ENCODE data around the gene APP.

APP gene

DNA sequence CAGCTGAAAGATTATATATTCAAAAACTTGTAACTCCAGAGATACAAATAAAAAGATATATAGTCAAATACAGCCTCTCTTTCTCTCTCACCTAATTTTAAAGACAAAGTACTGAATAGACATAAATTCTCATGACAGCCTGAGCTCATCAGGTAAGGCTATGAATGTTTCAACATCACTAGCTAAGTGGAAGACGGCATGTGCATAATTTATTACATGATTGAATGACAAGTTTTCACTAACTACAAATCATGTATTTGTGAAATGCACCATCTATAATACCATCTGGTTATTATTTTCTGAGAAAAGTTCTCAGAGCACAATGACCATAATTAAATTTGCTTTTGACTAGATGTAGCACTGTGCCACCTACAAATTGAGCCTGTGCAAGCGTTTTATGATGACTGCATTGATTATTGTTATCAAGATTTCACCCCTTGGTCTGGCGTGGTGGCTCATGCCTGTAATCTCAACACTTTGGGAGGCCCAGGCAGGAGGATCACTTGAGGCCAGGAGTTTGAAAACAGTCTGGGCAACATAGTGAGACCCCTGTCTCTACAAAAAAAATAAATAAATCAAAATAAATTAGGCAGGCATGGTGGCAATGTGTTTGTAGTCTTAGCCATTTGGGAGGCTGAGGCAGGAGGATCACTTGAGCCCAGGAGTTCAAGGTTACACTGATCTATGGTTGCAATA is 128.2 kb downstream of the APP start:
- no peak overlapping the region for H3K4me3 Mint-ChIP-seq
- H3K4me1 Mint-ChIP-seq: peaks cover 13% of the 10 kb centered on the region
- peaks cover 52% of the 10 kb centered on the region for H3K36me3 Mint-ChIP-seq (ENCODE audit: low read depth)
- peak overlapping the region; percentile 3 to 61 (median 41) for H3K27ac Mint-ChIP-seq
- TF ChIP-seq, protein P1, sequence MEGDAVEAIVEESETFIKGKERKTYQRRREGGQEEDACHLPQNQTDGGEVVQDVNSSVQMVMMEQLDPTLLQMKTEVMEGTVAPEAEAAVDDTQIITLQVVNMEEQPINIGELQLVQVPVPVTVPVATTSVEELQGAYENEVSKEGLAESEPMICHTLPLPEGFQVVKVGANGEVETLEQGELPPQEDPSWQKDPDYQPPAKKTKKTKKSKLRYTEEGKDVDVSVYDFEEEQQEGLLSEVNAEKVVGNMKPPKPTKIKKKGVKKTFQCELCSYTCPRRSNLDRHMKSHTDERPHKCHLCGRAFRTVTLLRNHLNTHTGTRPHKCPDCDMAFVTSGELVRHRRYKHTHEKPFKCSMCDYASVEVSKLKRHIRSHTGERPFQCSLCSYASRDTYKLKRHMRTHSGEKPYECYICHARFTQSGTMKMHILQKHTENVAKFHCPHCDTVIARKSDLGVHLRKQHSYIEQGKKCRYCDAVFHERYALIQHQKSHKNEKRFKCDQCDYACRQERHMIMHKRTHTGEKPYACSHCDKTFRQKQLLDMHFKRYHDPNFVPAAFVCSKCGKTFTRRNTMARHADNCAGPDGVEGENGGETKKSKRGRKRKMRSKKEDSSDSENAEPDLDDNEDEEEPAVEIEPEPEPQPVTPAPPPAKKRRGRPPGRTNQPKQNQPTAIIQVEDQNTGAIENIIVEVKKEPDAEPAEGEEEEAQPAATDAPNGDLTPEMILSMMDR (IDR thresholded peaks at IDR 0.05; ENCODE audit: unreplicated experiment in 3 of 3): no peak
- no peaks in the 10 kb centered on the region for H3K27me3 Mint-ChIP-seq (ENCODE audit: low read depth)
- no peaks in the 10 kb centered on the region for H3K9me3 Mint-ChIP-seq

DNA sequence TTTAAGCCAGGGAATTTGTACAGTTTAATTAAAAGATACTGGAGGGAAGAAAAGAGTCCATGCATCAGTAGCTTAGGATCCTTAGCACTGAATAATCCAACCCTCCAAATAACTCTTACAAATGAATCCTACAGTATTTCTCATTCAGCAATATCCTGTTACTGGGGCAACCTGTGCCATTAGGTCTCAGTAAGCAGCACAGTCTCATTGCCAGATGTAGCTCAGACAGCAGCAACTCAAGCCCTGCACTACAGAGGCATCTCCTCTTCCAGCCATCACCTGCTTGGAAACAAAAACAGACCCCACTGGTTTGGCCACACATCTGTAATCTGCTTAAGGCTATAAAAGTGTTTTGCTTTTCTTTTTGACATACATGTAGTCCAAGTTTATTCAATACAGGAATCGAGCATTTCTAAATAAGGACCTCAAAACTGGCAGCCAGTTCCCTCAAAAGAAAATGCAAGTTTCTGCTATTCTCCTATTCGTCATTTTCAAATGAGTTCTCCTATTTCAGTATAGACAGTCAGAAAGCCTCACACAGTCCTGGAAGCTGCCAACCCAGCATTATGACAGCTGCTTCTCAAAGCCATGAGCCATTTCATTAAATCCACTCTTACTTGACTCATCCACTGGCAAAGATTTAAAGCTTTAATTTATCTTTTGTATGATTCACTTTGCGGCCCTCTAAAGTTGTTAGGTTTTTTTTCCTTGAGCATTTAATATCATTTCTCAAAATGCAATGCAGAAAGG is 129.0 kb downstream of the APP start:
- Mint-ChIP-seq H3K9me3 (no peaks in the 10 kb centered on the region), H3K27me3 (ENCODE audit: low read depth) (no peaks in the 10 kb centered on the region), H3K36me3 (ENCODE audit: low read depth) (peaks cover 51% of the 10 kb centered on the region), H3K27ac (peak overlapping the region; percentile 3 to 61 (median 41)), H3K4me1 (peaks cover 13% of the 10 kb centered on the region), H3K4me3 (no peak overlapping the region)
- TF ChIP-seq, protein P1 (IDR thresholded peaks at IDR 0.05; ENCODE audit: unreplicated experiment in 3 of 3): no peak

DNA sequence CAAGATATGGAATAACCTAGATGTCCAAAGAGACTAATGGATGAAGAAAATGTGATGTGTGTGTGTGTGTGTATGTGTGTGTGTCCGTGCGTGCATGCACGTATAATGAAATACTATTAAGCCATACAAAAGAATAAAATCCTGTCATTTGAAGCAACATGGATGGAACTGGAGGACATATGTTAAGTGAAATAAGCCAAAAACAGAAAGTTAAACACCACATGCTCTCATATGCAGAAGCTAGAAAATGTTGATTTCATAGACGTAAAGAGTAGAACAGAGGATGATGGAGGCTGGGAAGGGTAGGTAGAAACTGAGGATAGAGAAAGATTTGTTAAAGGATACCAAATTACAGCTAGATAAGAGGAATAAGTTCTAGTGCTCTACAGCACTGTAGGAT is 133.7 kb downstream of the APP start:
- no peaks in the 10 kb centered on the region for H3K9me3 Mint-ChIP-seq
- TF ChIP-seq, protein P1 (IDR thresholded peaks at IDR 0.05; ENCODE audit: unreplicated experiment in 3 of 3): no peak
- peaks cover 8% of the 10 kb centered on the region for H3K4me1 Mint-ChIP-seq
- H3K36me3 Mint-ChIP-seq (ENCODE audit: low read depth): peaks cover 49% of the 10 kb centered on the region
- no peaks in the 10 kb centered on the region for H3K27me3 Mint-ChIP-seq (ENCODE audit: low read depth)
- no peak overlapping the region for H3K4me3 Mint-ChIP-seq
- H3K27ac Mint-ChIP-seq: no peak overlapping the region

DNA sequence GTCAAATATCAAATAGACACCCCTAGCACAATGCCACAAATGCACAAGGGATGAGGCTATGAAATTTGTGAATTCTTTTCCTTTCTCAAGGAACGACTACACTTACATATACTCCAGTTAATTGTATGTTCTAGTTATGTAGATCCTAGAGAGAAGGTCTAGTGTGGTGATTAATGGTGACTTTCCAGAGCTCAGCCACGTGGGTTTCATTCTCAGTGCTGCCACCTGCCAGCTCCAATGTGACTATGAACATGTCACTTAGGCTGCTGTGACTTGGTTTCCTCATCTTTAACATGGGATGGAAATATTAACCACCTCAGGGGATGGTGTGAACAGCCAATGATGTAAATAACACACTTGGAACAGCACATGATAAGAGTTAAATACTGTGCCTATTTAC is 138.3 kb downstream of the APP start:
- H3K27ac Mint-ChIP-seq: no peak overlapping the region
- no peak overlapping the region for H3K4me3 Mint-ChIP-seq
- TF ChIP-seq, protein P1 (IDR thresholded peaks at IDR 0.05; ENCODE audit: unreplicated experiment in 3 of 3): no peak

DNA sequence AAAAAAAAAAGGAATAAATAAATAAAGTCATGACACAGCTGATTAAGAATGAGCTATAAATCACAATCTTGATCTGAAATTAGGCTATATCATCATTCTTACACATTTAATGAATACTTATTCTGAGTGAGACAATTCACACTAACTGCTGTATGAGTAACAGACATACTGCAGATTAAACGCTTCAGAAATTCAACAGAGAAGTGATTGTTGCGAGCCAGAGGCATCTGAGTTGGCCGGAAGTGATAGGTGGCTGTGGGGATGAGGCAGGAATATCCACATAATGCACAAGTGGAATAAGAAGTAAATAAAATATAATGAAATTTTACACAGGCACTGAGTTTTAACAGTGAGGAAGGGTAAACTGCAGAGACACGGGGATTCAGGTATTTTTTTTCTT is 142.4 kb downstream of the APP start:
- Mint-ChIP-seq H3K4me3 (no peak overlapping the region), H3K9me3 (no peaks in the 10 kb centered on the region), H3K27me3 (ENCODE audit: low read depth) (no peaks in the 10 kb centered on the region), H3K27ac (no peak overlapping the region), H3K36me3 (ENCODE audit: low read depth) (peaks cover 45% of the 10 kb centered on the region), H3K4me1 (peaks cover 47% of the 10 kb centered on the region)
- TF ChIP-seq, protein P1 (IDR thresholded peaks at IDR 0.05; ENCODE audit: unreplicated experiment in 3 of 3): no peak

More for the DNA sequence above, 138.3 kb downstream of the APP start:
- Mint-ChIP-seq H3K27me3 (ENCODE audit: low read depth) (no peaks in the 10 kb centered on the region), H3K36me3 (ENCODE audit: low read depth) (peaks cover 74% of the 10 kb centered on the region), H3K4me1 (peaks cover 16% of the 10 kb centered on the region), H3K9me3 (no peaks in the 10 kb centered on the region)

All from nephron (organoid).